Measurements from ENCODE around the gene SYTL3.

SYTL3 gene

DNA sequence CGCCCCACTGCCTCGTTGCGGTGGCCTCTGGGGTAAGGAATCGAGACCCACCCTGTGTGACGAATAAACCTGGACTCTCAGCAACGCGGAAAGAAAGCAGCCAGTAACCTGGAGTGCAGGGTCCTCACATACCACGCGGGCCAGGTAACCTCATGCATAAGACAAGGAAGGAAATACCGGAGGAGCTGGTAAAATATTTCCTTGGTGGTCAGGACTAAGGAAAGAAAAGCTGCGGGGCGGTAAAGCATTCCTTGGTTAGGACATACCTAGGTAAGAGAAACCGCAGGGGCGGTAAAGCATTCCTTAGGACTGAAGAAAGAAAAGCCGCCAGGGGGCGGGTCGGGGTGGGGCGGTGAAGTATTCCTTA, 80.7 kb downstream of the SYTL3 start:
- DNase-seq, result no peak

DNA sequence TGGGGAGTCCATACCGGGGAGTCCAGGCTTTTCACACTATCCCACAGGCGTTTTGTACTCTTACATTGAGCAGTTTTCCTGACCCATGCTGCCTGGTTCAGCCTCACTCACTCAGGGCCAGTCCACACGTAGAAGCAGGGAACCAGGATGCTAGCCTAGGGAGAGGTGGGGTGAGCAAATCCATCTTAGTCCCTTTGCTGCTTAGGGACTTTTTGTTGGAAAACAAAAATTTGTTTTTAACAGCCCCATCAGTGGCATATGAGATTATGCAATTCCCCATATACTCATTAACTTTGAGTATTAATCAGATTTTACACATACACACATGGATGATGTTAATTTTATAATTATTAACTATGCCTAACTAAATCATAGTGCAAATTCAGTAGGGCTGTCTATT, 85.2 kb downstream of the SYTL3 start:
- no peak for DNase-seq

- no peak for DNase-seq
Observed at GRCh38 chr6:158737082-158737709, 87.3 kb downstream of the SYTL3 start.

DNA sequence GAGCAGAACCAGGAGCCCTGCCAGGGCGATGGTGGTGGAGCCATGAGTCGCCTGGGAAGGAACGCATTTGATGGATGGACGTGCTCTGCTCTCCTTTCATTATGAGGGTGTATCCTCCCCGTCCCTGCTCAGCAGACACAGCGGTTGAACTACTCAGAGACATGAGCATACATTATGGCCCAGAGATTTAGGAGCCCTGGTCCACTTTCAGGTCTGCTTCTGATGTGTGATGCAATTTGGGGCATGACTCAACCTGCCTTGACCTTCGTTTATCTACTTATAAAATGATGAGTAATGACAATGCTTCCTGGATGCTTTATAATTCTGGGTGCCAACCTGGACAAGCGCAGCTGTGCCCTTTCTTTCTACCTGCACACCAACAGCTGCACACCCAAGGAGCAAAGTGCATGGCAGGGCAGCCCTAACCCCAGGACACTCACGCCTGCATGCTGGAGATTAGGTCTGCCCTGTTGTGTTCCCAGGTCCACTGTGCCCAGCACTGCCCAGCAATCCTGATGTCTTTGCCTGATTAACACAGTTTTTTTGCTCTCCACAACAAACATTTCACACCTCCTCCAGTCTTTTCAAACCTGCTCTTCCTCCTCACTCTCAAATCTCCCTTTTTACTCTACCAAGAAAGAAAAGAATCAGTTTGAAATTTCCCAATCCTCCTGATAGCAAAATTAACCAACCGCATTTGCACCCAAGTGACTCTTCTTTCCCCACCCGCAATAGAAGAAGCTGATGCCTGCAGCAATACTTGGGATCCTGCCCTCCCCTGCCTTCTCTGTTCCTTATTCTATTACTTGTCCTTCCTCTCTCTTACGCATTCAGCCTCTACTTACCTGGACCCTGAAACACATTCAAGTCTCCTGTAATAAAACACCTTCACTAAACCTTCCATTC, 88.1 kb downstream of the SYTL3 start:
- DNase-seq, result peak; percentile 10

- DNase-seq, result no peak
Observed at GRCh38 chr6:158739673-158740072, 89.8 kb downstream of the SYTL3 start.

- DNase-seq, result no peak
Observed at GRCh38 chr6:158743033-158743651, 93.3 kb downstream of the SYTL3 start.

GRCh38 chr6:158744986-158745430, 95.2 kb downstream of the SYTL3 start:
- no peak for DNase-seq

- DNase-seq, result no peak
Observed at GRCh38 chr6:158751224-158751623, 101.4 kb downstream of the SYTL3 start.

- DNase-seq, result no peak
Observed at GRCh38 chr6:158751921-158752320, 102.1 kb downstream of the SYTL3 start.

GRCh38 chr6:158752613-158753012, 102.8 kb downstream of the SYTL3 start:
- no peak for DNase-seq

GRCh38 chr6:158753811-158754210, 104.0 kb downstream of the SYTL3 start:
- no peak for DNase-seq

GRCh38 chr6:158754738-158755137, 104.9 kb downstream of the SYTL3 start:
- DNase-seq, result no peak

DNA sequence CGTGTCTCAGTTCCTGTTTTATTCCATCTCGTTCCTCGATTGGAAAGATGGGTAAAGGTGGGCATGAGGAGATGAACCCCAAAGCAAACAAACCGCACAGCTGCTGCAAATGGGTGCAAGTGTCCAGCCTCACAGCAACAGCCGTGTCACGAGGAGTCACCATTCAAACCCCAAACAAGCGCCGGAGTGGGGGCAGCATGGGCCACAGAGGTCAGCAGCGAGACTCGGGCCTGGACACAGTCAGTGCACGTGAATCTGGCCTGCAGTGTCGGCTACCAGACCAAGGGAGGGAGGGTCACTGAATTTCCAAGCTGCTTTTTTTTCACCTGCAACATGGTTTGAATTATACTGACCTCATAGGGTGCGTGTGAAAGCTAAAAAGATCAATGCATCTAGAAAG, 105.8 kb downstream of the SYTL3 start:
- DNase-seq, result no peak

- DNase-seq, result no peak
Observed at GRCh38 chr6:158756126-158756525, 106.3 kb downstream of the SYTL3 start.

GRCh38 chr6:158756977-158757752, 107.3 kb downstream of the SYTL3 start:
- DNase-seq, result no peak

DNA sequence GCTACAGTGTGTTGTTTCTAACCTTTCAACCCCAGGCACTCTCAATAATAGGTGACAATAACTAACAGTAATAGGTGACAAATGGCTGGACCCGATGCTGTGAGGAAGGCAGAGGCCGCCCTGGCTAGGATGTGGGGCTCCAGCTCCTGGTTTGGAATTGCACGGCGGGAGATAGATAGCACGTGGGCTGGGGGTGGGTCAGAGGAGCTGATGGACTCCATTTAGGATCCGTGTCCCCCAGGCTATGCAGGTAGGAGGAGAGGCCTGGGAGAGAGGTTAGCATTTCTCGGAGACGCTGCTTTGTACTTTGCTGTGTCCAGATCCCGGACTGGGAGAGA, 107.9 kb downstream of the SYTL3 start:
- no peak for DNase-seq

- peak; percentile 90 for DNase-seq
Observed at GRCh38 chr6:158758451-158758860, 108.6 kb downstream of the SYTL3 start.

- DNase-seq, result peak; percentile 48
Observed at GRCh38 chr6:158758941-158759479, 109.2 kb downstream of the SYTL3 start.

DNA sequence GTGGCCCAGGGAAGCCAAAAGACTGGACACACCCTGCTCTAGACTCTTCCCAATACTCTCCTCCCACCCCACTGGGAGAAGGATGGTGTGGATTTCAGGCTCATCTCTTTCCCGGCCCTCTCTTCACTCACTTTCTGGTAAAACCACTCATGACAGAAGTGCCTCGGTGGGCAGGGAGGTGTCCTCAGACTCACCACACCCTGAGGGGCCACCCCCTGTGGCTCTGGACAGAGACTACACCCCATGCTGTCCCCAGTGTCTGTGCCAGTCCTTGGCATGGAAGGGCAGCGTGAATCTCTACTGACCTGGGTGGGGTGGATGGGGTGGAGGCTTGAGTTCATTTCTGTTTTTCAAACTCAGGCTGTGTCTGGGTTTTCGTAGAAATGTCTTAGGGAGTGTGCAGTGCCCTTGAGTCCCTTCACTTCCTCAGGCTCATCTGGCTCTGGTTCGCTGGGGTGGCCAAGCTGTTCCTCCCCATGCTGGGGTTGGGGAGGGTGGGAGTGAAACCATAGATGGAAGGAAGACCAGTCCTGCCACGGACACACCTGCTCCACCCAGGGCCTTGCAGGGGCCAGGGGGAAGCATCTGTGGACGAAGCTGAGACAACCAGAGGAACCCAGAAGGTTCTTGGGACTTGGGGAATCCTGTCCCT, 110.2 kb downstream of the SYTL3 start:
- no peak for DNase-seq

DNA sequence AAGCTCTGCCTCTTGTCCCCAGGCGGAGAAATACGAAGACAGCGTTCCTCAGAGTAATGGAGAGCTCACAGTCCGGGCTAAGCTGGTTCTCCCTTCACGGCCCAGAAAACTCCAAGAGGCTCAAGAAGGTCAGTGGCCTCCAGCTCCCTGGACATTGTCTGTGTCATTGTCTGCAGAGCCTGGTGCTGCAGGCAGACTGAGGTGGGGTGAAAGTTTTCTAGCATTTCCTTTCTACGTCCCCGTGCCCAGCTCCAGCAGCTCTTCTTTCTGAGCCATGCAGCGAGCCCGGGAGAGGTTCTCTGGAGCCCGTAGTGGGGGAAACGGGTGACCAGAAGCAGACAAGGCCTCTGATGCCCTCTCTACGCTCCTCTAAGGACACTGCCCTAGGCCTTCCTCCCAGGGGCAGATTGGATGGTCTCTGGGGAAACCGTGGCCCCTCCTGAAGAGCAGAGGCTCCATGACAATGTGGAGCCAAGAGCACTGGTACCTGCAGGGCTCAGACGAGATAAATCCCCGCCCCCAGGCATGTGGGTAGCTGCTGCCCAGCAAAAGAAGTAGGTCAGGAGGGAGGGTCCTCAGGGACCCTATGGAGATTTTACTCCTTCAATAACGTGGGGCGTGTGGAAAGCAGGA, 110.9 kb downstream of the SYTL3 start:
- DNase-seq, result no peak

GRCh38 chr6:158761746-158762145, 111.9 kb downstream of the SYTL3 start:
- no peak for DNase-seq
